SH-SY5Y (cell line): Measurements from ENCODE around the gene VAMP2.
A peak's percentile ranks its signal among the peaks of the same experiment; 100 is the strongest.

Experiments used
- GATA2 ChIP-seq: IDR thresholded peaks from 2 replicates; pipeline ENCODE4 v1.6.1; 2011; ENCODE audit warnings: mild to moderate bottlenecking, low read depth, low read length
- GATA3 ChIP-seq: IDR thresholded peaks from 2 replicates; pipeline ENCODE4 v1.6.1; 2011; ENCODE audit warnings: low read depth, mild to moderate bottlenecking, low read length, moderate library complexity

Gene VAMP2

DNA sequence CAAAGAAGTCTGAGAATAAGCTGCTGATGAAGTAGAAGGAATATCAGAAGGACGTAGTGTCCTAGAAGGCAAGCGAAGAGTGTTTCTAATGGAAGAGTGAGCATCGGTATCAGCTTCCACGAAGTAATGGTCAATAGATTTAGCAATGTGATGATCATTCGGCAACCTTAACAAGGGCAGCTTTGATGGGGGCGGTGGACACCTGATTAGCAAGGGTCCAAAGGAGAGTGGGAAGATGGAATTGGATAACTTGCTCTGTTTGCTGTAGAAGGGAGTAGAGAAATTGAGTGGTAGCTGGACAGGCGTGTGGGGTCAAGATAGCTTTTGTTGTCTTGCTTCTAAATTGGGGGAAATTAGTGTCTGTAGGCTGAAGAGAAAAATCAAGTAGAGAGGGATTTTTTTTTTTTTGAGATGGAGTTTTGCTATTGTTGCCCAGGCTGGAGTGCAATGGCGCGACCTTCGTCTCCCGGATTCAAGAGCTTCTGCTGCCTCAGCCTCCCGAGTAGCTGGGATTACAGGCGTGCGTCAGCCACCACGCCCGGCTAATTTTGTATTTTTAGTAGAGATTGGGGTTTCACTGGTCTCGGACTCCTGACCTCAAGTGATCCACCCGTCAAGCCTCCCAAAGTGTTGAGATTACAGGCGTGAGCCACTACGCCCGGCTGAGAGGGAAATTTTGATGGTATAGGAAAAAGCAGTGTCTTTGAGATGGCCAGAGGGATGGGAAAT, 24.9 kb downstream of the VAMP2 start:
- TF ChIP-seq GATA3 (no peak), GATA2 (no peak)

GRCh38 chr17:8133941-8134340, 28.8 kb downstream of the VAMP2 start:
- TF ChIP-seq GATA2: no peak
- no peak for TF ChIP-seq GATA3

GRCh38 chr17:8133399-8133798, 29.3 kb downstream of the VAMP2 start:
- TF ChIP-seq GATA2 (no peak), GATA3 (no peak)

- no peak for TF ChIP-seq GATA2
- no peak for TF ChIP-seq GATA3
These were observed 30.8 kb downstream of the VAMP2 start for GRCh38 chr17:8131844-8132441.

DNA sequence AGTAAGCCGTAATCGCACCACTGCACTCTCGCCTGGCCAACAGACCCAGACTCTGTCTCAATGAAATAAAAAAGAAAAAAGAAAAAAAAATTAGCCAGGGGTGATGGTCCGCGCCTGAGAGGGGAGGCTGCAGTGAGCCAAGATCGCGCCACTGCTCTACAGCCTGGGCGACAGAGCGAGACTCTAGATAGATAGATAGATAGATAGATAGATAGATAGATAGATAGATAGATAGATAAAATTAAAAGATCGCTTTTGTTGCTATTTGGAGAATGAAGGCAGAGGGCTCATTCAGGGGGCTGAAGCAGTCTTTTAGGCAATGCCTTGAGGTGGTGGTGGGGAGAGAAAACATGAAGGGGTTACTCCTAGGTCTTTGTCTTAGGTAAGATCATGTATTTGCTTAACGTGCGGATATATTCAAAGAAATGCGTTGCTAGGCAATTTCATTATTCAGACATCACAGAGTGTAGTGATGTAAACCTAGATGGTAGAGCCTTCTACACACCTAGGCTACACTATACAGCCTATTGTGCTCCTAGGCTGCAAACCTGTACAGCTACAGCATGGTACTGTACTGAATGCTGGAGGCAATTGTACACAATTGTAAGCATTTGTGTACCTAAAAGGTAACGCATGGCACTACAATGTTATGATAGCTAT, 34.5 kb downstream of the VAMP2 start:
- no peak for TF ChIP-seq GATA2
- TF ChIP-seq GATA3: no peak

GRCh38 chr17:8126491-8127066, 36.2 kb downstream of the VAMP2 start:
- TF ChIP-seq GATA3 (no peak), GATA2 (no peak)

- TF ChIP-seq GATA2 (no peak), GATA3 (no peak)
These were observed 36.7 kb downstream of the VAMP2 start for GRCh38 chr17:8125947-8126490.

DNA sequence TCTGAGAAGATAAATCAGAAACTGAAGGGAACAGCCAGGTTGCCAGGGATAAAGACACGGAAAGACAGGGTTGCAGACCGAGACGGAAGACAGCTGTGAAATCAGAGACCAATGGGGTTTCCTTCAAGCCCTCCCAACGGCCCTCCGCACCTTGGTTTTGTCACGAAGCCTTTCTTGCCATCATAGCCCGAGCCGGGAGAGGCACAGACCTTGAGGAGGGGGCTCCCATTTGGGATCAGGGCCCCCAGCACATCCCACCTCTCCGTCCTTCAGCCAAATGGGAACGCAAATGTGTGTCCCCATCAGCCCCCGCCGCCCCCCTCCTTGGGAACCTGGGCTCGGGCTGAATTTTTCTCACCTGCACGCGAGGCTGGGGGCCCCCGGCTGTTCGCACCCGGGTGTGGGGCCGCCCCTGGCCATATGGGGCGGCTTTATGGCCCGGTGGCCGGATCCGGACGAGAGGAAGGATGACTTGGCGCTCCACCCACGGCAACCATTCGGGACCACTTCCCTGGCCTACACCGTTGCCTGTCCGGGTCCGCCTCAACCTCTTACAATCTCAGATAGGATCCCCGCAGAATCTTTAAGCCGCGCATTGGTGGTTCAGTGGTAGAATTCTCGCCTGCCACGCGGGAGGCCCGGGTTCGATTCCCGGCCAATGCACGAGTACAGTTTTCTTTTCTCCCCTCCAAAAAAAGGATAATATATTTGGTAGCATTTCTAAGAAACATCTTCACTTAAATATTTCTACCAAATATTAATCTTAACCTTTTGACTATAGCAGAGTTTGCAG, 37.4 kb downstream of the VAMP2 start:
- TF ChIP-seq GATA3 (no peak), GATA2 (peak; percentile 47; the same call in 1 of the 2 replicates)

- no peak for TF ChIP-seq GATA2
- TF ChIP-seq GATA3: no peak
These were observed 38.2 kb downstream of the VAMP2 start for GRCh38 chr17:8124350-8125153.

GRCh38 chr17:8123695-8124349, 38.9 kb downstream of the VAMP2 start, which contains the start of gene HES7:
TSS of gene HES7 (minus strand) at chr17:8124106. CDS start at chr17:8124084, 22 bp downstream.
- TF ChIP-seq GATA2 (no peak), GATA3 (no peak)

DNA sequence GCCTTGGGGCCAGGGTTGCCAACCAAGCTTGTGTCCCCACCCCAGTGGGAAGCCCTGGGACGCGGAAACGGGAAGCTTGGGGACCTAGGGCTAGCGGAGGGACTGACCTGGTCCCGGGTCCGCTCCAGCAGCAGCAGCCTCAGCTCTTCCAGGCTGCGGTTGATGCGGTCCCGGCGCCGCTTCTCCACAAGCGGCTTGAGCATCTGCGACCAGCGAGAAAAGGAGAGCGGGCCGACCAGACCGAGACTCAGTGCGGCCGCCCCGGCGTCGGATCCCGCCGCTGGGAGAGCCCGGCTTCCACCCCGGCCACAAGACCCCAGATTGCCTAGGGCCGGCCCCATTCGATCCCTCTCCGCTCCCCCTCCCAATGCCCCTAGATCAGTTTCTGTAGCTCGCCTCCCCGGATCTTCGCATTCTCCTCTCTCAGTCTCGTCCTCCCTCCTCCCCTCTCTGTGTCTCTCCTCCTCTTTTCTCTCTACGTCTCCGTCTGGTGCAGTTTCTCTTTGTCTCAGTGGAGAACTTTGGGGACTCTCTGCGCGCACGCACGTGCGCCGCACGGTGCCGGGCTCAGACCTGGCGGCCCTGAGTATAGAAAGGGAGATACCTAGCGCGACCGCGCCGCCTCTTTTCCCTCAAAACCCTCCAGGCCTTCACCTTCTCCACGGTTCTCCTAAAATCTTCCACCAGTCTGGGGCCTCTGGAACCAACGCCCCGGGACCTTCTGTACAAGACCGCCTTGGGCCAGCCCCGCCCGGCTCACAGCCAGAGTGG, 39.6 kb downstream of the VAMP2 start:
- TF ChIP-seq GATA3: no peak
- TF ChIP-seq GATA2: no peak
